Keratinocyte (primary cell): Measurements from ENCODE around the gene SCART1.

Source experiments
- CTCF ChIP-seq, 3 experiments: IDR thresholded peaks in 1 of 3; conservative IDR thresholded peaks in 1 of 3; optimal IDR thresholded peaks in 1 of 3; 2 replicates in 2 of 3; 3 replicates in 1 of 3; pipeline versions ENCODE3 to v1.5.1; 2011; ENCODE audit warnings: low read length in 3 of 3, mild to moderate bottlenecking in 3 of 3, moderate library complexity in 2 of 3, control low read depth in 1 of 3, inconsistent platforms in 1 of 3; ENCODE audit not compliant: insufficient read depth in 2 of 3; ENCODE audit errors: extremely low read depth in 1 of 3
- EZH2 ChIP-seq: IDR thresholded peaks from one replicate; pipeline ENCODE4 v1.6.1; 2012; ENCODE audit warnings: inconsistent platforms, mild to moderate bottlenecking, low read length, moderate library complexity

GRCh38 chr10:133467286-133467911 lies 13.7 kb downstream of the SCART1 start:
- TF ChIP-seq CTCF (optimal IDR thresholded peaks at IDR 0.05 in 1 of 3, IDR thresholded peaks at IDR 0.05 in 1 of 3, conservative IDR thresholded peaks at IDR 0.05 in 1 of 3; ENCODE audit: extremely low read depth in 1 of 3, insufficient read depth in 2 of 3, low read length in 3 of 3): no peak
- no peak for TF ChIP-seq EZH2
